ENCODE data around the gene ME3. TPM values are rescaled to one million over a fixed set of nuclear protein-coding genes. Genes with fewer than 3 reads are reported as not detected.

The ME3 gene
- total and polyA plus RNA-seq, 2 donors (not counting 1 experiment from before 2014, with no cell fraction given) = 1.3 TPM; not detected in 1

DNA sequence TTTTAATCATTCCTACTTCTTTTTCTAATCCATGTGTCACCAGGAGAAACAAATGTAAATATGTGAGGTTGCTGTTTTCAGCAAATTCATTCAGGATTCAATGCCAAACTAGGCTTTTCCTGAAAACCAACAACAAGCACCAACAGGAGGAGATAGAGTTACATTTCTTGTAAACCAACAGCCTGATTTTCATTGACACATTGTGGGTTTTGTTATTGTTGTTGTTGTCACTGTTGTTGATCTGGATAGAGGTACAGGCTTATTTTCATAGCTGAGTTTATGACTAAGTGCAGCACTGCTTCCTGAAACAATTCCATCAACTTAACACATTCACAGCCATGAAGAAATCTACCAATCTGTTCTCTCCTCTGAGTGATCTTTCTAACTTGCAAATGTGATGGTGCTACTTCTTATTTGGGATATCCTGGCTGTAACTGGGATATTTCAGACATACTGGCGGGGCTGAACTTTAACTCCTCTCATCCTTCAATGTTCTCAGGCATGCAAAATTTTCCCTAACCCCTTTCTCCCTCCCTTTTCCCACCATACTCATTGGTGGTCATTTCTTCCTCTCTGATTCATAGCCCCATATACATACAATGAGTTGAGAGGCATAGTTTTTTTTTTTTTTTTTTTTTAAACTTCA, 65.5 kb downstream of the ME3 start:
- ChIA-PET POLR2A (no interaction called here), CTCF (interaction anchor here (0.6 to 1.1 kb wide), 3 partner anchors 8 to 118 kb away, joined by 3 to 4 read pairs (median 3); no protein-coding TSS in a partner anchor)
- WGBS (ENCODE audit: insufficient coverage) = no CpG with 5 or more reads among the region's 1 CpG
- H3K4me2 ChIP-seq (replicated peaks; ENCODE audit: low read depth, low read length, poor library complexity, severe bottlenecking) = no peak overlapping the region
- H3K9me3 Mint-ChIP-seq (ENCODE audit: insufficient read depth) = no peaks in the 10 kb centered on the region
- peaks cover 8% of the 10 kb centered on the region for H3K27me3 Mint-ChIP-seq
- intact Hi-C loops (cut with micrococcal nuclease) = no loop called here
- DNase-seq (no peak), ATAC-seq (ENCODE audit: low read depth) (no peak)
- peaks cover 3 to 4% of the 10 kb centered on the region in 2 donors for H3K4me1 ChIP-seq (ENCODE audit: control insufficient read depth in 2 of 2, insufficient read depth in 2 of 2, low read length in 2 of 2)
- peaks cover 5% of the 10 kb centered on the region for H3K4me1 Mint-ChIP-seq
- TF ChIP-seq, protein P1, sequence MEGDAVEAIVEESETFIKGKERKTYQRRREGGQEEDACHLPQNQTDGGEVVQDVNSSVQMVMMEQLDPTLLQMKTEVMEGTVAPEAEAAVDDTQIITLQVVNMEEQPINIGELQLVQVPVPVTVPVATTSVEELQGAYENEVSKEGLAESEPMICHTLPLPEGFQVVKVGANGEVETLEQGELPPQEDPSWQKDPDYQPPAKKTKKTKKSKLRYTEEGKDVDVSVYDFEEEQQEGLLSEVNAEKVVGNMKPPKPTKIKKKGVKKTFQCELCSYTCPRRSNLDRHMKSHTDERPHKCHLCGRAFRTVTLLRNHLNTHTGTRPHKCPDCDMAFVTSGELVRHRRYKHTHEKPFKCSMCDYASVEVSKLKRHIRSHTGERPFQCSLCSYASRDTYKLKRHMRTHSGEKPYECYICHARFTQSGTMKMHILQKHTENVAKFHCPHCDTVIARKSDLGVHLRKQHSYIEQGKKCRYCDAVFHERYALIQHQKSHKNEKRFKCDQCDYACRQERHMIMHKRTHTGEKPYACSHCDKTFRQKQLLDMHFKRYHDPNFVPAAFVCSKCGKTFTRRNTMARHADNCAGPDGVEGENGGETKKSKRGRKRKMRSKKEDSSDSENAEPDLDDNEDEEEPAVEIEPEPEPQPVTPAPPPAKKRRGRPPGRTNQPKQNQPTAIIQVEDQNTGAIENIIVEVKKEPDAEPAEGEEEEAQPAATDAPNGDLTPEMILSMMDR (IDR thresholded peaks at IDR 0.05) = no peak
- TF ChIP-seq EZH2 (IDR thresholded peaks at IDR 0.05; ENCODE audit: borderline replicate concordance, insufficient read depth, low read depth, low read length, poor library complexity, severe bottlenecking) = no peak
- no peak overlapping the region for H3K27ac ChIP-seq (ENCODE audit: low read length in 2 of 2)
- no peak overlapping the region for H2AFZ ChIP-seq (ENCODE audit: insufficient read depth, low read depth, low read length, poor library complexity, severe bottlenecking)
- H3K4me3 ChIP-seq (ENCODE audit: control extremely low read depth in 1 of 5, extremely low read depth in 1 of 5, insufficient read depth in 1 of 5, low read depth in 2 of 5, low read length in 4 of 5) = no peak overlapping the region
- no peak overlapping the region for H3K27ac Mint-ChIP-seq
- no peaks in the 10 kb centered on the region for H4K20me1 ChIP-seq (ENCODE audit: control insufficient read depth, insufficient read depth, low read length, poor library complexity, severe bottlenecking)
- no peaks in the 10 kb centered on the region for H3K9me3 ChIP-seq (ENCODE audit: control extremely low read depth in 1 of 3, control insufficient read depth in 2 of 3, insufficient read depth in 1 of 3, low read length in 2 of 3)
- no peaks in the 10 kb centered on the region for H3K36me3 ChIP-seq (replicated peaks in 1 of 2; ENCODE audit: control extremely low read depth in 1 of 2, control insufficient read depth in 1 of 2, extremely low read depth in 1 of 2, insufficient read depth in 2 of 2, low read length in 1 of 2)
- no peaks in the 10 kb centered on the region for H3K79me2 ChIP-seq (ENCODE audit: control insufficient read depth, insufficient read depth, low read length)
- no peak overlapping the region for H3K9ac ChIP-seq (ENCODE audit: low read length)
- no peak overlapping the region for H3K4me3 Mint-ChIP-seq
- no peaks in the 10 kb centered on the region for H3K27me3 ChIP-seq (replicated peaks in 1 of 4; ENCODE audit: control extremely low read depth in 1 of 4, control insufficient read depth in 3 of 4, insufficient read depth in 4 of 4, low read length in 3 of 4)

DNA sequence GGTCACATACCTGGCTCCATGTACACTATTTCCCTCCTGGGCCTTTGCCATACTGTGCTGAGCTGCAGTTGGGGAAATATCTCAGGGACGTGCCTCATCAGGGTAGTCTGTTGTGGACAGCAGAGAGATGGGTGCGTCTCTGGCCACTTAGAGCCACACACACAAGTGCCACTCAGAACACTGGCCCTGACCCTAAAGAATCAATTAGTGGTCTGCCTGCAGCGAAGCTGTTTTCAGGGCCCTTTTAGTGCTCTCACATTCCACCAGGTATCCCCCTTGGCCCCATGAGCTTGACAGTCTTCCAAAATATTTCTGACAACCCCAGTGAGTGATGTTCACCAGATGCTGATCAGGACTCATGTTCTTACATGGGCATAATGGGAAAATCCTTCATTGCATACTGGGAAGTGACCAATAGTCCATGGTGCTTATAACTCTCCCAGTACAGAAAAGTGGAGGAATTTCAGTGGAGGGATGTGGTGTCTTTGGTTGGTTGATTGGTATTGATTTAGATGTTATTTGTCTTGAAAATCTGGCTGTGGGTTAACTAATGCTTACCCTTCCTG, 66.1 kb downstream of the ME3 start:
- Histone ChIP-seq H3K36me3 (replicated peaks in 1 of 2; ENCODE audit: control extremely low read depth in 1 of 2, control insufficient read depth in 1 of 2, extremely low read depth in 1 of 2, insufficient read depth in 2 of 2, low read length in 1 of 2) (no peaks in the 10 kb centered on the region), H3K27me3 (replicated peaks in 1 of 4; ENCODE audit: control extremely low read depth in 1 of 4, control insufficient read depth in 3 of 4, insufficient read depth in 4 of 4, low read length in 3 of 4) (no peaks in the 10 kb centered on the region), H3K4me2 (replicated peaks; ENCODE audit: low read depth, low read length, poor library complexity, severe bottlenecking) (no peak overlapping the region), H3K9me3 (ENCODE audit: control extremely low read depth in 1 of 3, control insufficient read depth in 2 of 3, insufficient read depth in 1 of 3, low read length in 2 of 3) (no peaks in the 10 kb centered on the region), H3K27ac (ENCODE audit: low read length in 2 of 2) (no peak overlapping the region), H4K20me1 (ENCODE audit: control insufficient read depth, insufficient read depth, low read length, poor library complexity, severe bottlenecking) (no peaks in the 10 kb centered on the region), H3K4me1 (ENCODE audit: control insufficient read depth in 2 of 2, insufficient read depth in 2 of 2, low read length in 2 of 2) (peaks cover 3 to 4% of the 10 kb centered on the region in 2 donors), H3K4me3 (ENCODE audit: control extremely low read depth in 1 of 5, extremely low read depth in 1 of 5, insufficient read depth in 1 of 5, low read depth in 2 of 5, low read length in 4 of 5) (no peak overlapping the region), H3K79me2 (ENCODE audit: control insufficient read depth, insufficient read depth, low read length) (no peaks in the 10 kb centered on the region), H2AFZ (ENCODE audit: insufficient read depth, low read depth, low read length, poor library complexity, severe bottlenecking) (no peak overlapping the region), H3K9ac (ENCODE audit: low read length) (no peak overlapping the region)
- POLR2A ChIA-PET = no interaction called here
- Mint-ChIP-seq H3K9me3 (ENCODE audit: insufficient read depth) (no peaks in the 10 kb centered on the region), H3K27me3 (peaks cover 8% of the 10 kb centered on the region), H3K4me1 (peaks cover 5% of the 10 kb centered on the region), H3K27ac (no peak overlapping the region), H3K4me3 (no peak overlapping the region)
- WGBS (ENCODE audit: insufficient coverage) = 72% methylated on average over 2 of the region's 3 CpGs
- CTCF ChIA-PET = interaction anchor here (1.1 kb wide), 2 partner anchors 9 to 11 kb away, joined by 3 to 4 read pairs; no protein-coding TSS in a partner anchor
- TF ChIP-seq, protein P1 (IDR thresholded peaks at IDR 0.05) = no peak
- TF ChIP-seq EZH2 (IDR thresholded peaks at IDR 0.05; ENCODE audit: borderline replicate concordance, insufficient read depth, low read depth, low read length, poor library complexity, severe bottlenecking) = no peak
- no peak for DNase-seq
- intact Hi-C loops (cut with micrococcal nuclease) = no loop called here
- ATAC-seq (ENCODE audit: low read depth) = no peak
